ENCODE measurements around the gene POLR1E. TPM values are rescaled to one million over a fixed set of nuclear protein-coding genes. Genes with fewer than 3 reads are reported as not detected.

Gene POLR1E
- polyA plus RNA-seq, 3 donors: 2.3 to 4.1 (median 2.4) TPM

DNA sequence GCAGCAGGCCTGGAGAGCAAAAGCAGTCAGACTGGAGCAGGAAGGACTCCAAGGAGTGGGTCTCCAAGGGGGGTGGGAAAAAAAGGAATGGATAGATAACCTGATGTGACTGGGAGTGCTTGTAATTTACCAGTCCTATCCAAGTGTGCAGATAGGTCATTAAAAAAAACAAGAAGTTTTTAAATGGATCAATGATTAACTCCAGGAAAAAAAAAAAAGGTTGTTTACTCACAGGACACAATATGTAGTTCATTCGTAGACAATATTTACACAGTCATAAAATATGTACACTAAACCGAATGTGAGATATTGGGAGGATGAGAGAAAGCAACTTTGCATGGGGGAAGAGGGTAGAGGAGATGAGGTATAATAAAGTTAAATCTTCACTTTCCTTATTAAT lies 40.9 kb upstream of the POLR1E start:
- H3K79me2 ChIP-seq (ENCODE audit: insufficient read depth, low read length): no peaks in the 10 kb centered on the region
- H3K27ac ChIP-seq (ENCODE audit: low read depth in 1 of 2, low read length in 2 of 2): no peak overlapping the region
- DNase-seq: no peak
- H2AFZ ChIP-seq (ENCODE audit: insufficient read depth, low read depth, low read length, poor library complexity, severe bottlenecking): no peak overlapping the region
- H3K4me3 Mint-ChIP-seq: no peak overlapping the region
- no peak overlapping the region for H3K4me2 ChIP-seq (replicated peaks; ENCODE audit: extremely low read depth, low read length, poor library complexity, severe bottlenecking)
- H3K9me3 Mint-ChIP-seq: peaks cover 0 to 3% (median 0%) of the 10 kb centered on the region in 7 donors
- no peaks in the 10 kb centered on the region for H3K27me3 Mint-ChIP-seq (ENCODE audit: low read depth in 3 of 3)
- no peak overlapping the region for H3K27ac Mint-ChIP-seq
- no peaks in the 10 kb centered on the region for H4K20me1 ChIP-seq (ENCODE audit: insufficient read depth, low read length)
- H3K4me1 Mint-ChIP-seq: no peaks in the 10 kb centered on the region
- no peak overlapping the region for H3K4me3 ChIP-seq (replicated peaks in 1 of 3; ENCODE audit: low read depth in 2 of 3, low read length in 3 of 3)
- intact Hi-C loops (cut with micrococcal nuclease): no loop called here
- H3K36me3 Mint-ChIP-seq: peaks cover 29 to 33% of the 10 kb centered on the region in 2 donors
- H3K9ac ChIP-seq (ENCODE audit: insufficient read depth, low read length, poor library complexity, severe bottlenecking): no peak overlapping the region
- no peaks in the 10 kb centered on the region for H3K27me3 ChIP-seq (ENCODE audit: control insufficient read depth in 2 of 2, insufficient read depth in 2 of 2, low read length in 2 of 2)
- H3K36me3 ChIP-seq (replicated peaks in 1 of 2; ENCODE audit: control insufficient read depth in 1 of 2, insufficient read depth in 2 of 2, low read length in 2 of 2): peaks cover 23 to 36% of the 10 kb centered on the region in 2 donors
- TF ChIP-seq, protein P1, sequence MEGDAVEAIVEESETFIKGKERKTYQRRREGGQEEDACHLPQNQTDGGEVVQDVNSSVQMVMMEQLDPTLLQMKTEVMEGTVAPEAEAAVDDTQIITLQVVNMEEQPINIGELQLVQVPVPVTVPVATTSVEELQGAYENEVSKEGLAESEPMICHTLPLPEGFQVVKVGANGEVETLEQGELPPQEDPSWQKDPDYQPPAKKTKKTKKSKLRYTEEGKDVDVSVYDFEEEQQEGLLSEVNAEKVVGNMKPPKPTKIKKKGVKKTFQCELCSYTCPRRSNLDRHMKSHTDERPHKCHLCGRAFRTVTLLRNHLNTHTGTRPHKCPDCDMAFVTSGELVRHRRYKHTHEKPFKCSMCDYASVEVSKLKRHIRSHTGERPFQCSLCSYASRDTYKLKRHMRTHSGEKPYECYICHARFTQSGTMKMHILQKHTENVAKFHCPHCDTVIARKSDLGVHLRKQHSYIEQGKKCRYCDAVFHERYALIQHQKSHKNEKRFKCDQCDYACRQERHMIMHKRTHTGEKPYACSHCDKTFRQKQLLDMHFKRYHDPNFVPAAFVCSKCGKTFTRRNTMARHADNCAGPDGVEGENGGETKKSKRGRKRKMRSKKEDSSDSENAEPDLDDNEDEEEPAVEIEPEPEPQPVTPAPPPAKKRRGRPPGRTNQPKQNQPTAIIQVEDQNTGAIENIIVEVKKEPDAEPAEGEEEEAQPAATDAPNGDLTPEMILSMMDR (IDR thresholded peaks at IDR 0.05): no peak
- WGBS (ENCODE audit: insufficient coverage): no CpG with 5 or more reads among the region's 2 CpGs
- H3K9me3 ChIP-seq (replicated peaks in 1 of 2; ENCODE audit: control insufficient read depth in 1 of 2, insufficient read depth in 1 of 2, low read length in 2 of 2): no peaks in the 10 kb centered on the region
- H3K4me1 ChIP-seq (ENCODE audit: control insufficient read depth in 1 of 2, insufficient read depth in 2 of 2, low read length in 2 of 2): no peaks in the 10 kb centered on the region

DNA sequence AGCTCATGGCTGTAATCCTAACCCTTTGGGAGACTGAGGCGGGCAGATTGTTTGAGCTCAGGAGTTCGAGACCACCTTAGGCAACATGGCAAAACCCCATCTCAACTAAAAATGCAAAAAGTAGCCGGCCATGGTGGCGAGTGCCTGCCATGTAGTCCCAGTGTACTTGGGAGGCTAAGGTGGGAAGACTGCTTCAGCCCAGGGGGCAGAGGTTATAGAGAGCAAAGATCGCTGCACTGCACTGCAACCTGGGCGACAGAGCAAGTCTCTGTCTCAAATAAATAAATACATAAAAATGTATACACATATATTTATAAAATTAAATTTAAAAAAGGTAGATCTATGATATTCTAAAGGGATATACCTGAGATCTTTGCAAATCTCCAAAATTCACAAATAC lies 39.9 kb upstream of the POLR1E start:
- TF ChIP-seq, protein P1 (IDR thresholded peaks at IDR 0.05): no peak
- no peaks in the 10 kb centered on the region for H3K27me3 Mint-ChIP-seq (ENCODE audit: low read depth in 3 of 3)
- intact Hi-C loops (cut with micrococcal nuclease): no loop called here
- no peaks in the 10 kb centered on the region for H3K4me1 ChIP-seq (ENCODE audit: control insufficient read depth in 1 of 2, insufficient read depth in 2 of 2, low read length in 2 of 2)
- no peaks in the 10 kb centered on the region for H3K4me1 Mint-ChIP-seq
- H3K36me3 Mint-ChIP-seq: peaks cover 25 to 28% of the 10 kb centered on the region in 2 donors
- H3K4me3 Mint-ChIP-seq: no peak overlapping the region
- no peaks in the 10 kb centered on the region for H3K9me3 ChIP-seq (replicated peaks in 1 of 2; ENCODE audit: control insufficient read depth in 1 of 2, insufficient read depth in 1 of 2, low read length in 2 of 2)
- no peak overlapping the region for H2AFZ ChIP-seq (ENCODE audit: insufficient read depth, low read depth, low read length, poor library complexity, severe bottlenecking)
- H3K4me3 ChIP-seq (replicated peaks in 1 of 3; ENCODE audit: low read depth in 2 of 3, low read length in 3 of 3): no peak overlapping the region
- no peaks in the 10 kb centered on the region for H3K27me3 ChIP-seq (ENCODE audit: control insufficient read depth in 2 of 2, insufficient read depth in 2 of 2, low read length in 2 of 2)
- peaks cover 17 to 30% of the 10 kb centered on the region in 2 donors for H3K36me3 ChIP-seq (replicated peaks in 1 of 2; ENCODE audit: control insufficient read depth in 1 of 2, insufficient read depth in 2 of 2, low read length in 2 of 2)
- no peak overlapping the region for H3K9ac ChIP-seq (ENCODE audit: insufficient read depth, low read length, poor library complexity, severe bottlenecking)
- DNase-seq: no peak
- no CpG with 5 or more reads among the region's 6 CpGs for WGBS (ENCODE audit: insufficient coverage)
- no peak overlapping the region for H3K4me2 ChIP-seq (replicated peaks; ENCODE audit: extremely low read depth, low read length, poor library complexity, severe bottlenecking)
- peak overlapping the region in 1 of 7 donors; percentile 30 for H3K27ac Mint-ChIP-seq
- H3K79me2 ChIP-seq (ENCODE audit: insufficient read depth, low read length): no peaks in the 10 kb centered on the region
- peaks cover 0 to 3% (median 0%) of the 10 kb centered on the region in 7 donors for H3K9me3 Mint-ChIP-seq
- H3K27ac ChIP-seq (ENCODE audit: low read depth in 1 of 2, low read length in 2 of 2): no peak overlapping the region
- H4K20me1 ChIP-seq (ENCODE audit: insufficient read depth, low read length): no peaks in the 10 kb centered on the region
